Measurements from ENCODE around the gene TOM1L2.

The TOM1L2 gene

DNA sequence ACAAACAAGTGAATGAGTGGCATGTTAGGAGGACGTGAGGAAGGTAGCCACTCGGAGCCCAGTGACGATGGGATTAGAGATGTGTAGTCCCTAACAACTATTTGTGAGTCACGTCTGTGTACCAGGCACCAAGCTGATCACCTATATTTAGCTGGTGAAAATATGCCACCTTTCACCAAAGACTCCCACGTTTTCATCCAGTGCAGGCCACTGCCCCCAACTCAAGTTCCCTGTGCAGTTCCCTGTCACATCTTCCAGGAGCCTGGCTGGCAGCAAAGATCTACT is 67.2 kb downstream of the TOM1L2 start:
- DNase-seq (ENCODE audit: low read depth in 2 of 2): no peak
- no peak overlapping the region for H3K4me3 ChIP-seq (replicated peaks in 1 of 2; ENCODE audit: low read depth in 2 of 2, low read length in 2 of 2)
- TF ChIP-seq, protein P1, sequence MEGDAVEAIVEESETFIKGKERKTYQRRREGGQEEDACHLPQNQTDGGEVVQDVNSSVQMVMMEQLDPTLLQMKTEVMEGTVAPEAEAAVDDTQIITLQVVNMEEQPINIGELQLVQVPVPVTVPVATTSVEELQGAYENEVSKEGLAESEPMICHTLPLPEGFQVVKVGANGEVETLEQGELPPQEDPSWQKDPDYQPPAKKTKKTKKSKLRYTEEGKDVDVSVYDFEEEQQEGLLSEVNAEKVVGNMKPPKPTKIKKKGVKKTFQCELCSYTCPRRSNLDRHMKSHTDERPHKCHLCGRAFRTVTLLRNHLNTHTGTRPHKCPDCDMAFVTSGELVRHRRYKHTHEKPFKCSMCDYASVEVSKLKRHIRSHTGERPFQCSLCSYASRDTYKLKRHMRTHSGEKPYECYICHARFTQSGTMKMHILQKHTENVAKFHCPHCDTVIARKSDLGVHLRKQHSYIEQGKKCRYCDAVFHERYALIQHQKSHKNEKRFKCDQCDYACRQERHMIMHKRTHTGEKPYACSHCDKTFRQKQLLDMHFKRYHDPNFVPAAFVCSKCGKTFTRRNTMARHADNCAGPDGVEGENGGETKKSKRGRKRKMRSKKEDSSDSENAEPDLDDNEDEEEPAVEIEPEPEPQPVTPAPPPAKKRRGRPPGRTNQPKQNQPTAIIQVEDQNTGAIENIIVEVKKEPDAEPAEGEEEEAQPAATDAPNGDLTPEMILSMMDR (IDR thresholded peaks at IDR 0.05; ENCODE audit: low read depth, low read length): no peak

DNA sequence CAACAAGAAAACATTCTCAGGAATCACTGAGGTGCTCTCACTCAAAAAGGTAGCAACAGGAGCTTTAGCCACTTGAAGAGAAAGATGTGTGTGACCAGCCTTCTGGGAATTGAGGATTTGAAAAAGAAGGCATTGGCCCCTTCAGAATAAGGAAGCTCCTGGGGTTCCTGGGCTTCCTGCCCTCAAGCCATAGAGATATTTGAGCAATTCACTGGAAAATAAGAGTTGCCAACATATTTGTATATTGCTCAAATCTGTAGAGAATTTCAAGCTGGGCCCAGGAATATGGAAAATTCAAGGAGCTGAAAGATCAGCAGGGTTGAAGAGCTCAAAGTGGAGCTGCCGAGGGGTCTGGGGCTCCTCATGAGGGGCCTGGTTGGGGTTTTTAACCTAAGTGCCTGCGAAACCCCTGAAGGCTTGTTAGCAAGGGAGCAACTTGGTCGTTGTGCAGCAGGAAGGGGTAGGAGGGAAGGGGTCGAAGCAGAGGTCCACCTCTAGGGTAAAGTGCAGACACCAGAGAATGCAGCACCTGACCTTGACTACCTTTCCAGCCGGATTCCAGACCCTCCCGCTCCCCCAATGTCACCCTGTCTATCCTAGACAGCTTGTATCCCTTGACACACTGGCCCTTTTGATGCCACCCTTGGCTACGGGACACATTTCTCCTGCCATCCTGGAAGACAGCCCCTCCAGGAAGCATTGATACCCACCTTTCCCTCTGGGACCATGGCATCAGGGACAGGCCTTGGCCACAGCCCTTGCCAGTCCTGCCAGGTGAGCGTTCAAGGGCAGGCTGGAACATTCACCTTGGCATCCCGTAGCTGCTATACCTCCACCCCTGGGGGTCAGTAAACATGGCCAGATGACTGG is 67.8 kb downstream of the TOM1L2 start:
- no peak overlapping the region for H3K4me3 ChIP-seq (replicated peaks in 1 of 2; ENCODE audit: low read depth in 2 of 2, low read length in 2 of 2)
- TF ChIP-seq, protein P1 (IDR thresholded peaks at IDR 0.05; ENCODE audit: low read depth, low read length): no peak
- peak in 1 of 2 donors; percentile 54 for DNase-seq (ENCODE audit: low read depth in 2 of 2)

DNA sequence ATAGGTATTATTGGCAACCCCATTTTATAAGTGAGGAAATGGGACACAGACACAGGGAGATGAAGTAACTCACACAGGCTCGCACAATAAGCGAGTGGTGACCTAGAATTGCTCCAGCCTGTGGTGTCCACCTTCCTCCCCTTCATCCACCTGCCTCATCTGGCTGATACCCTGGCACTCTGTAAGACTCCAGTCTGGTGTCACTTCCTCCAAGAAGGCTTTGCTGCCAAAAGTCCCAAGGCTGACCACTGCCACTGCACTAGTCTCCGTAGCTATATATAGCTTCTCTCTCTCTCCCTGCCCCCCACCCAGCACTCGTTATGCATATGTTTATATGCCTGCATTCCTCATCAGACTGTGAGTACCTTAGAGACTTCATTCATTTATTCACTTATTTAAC is 69.3 kb downstream of the TOM1L2 start:
- H3K4me3 ChIP-seq (replicated peaks in 1 of 2; ENCODE audit: low read depth in 2 of 2, low read length in 2 of 2): no peak overlapping the region
- TF ChIP-seq, protein P1 (IDR thresholded peaks at IDR 0.05; ENCODE audit: low read depth, low read length): no peak
- DNase-seq (ENCODE audit: low read depth in 2 of 2): no peak

- DNase-seq (ENCODE audit: low read depth in 2 of 2): no peak
- H3K4me3 ChIP-seq (replicated peaks in 1 of 2; ENCODE audit: low read depth in 2 of 2, low read length in 2 of 2): no peak overlapping the region
- TF ChIP-seq, protein P1 (IDR thresholded peaks at IDR 0.05; ENCODE audit: low read depth, low read length): no peak
Observed at GRCh38 chr17:17902376-17902775, 69.8 kb downstream of the TOM1L2 start.

GRCh38 chr17:17900615-17901520 is 71.3 kb downstream of the TOM1L2 start:
- H3K4me3 ChIP-seq (replicated peaks in 1 of 2; ENCODE audit: low read depth in 2 of 2, low read length in 2 of 2): no peak overlapping the region
- peak; percentile 95 to 98 for DNase-seq (ENCODE audit: low read depth in 2 of 2)
- TF ChIP-seq, protein P1 (IDR thresholded peaks at IDR 0.05; ENCODE audit: low read depth, low read length): no peak

- TF ChIP-seq, protein P1 (IDR thresholded peaks at IDR 0.05; ENCODE audit: low read depth, low read length): no peak
- DNase-seq (ENCODE audit: low read depth in 2 of 2): no peak
- no peak overlapping the region for H3K4me3 ChIP-seq (replicated peaks in 1 of 2; ENCODE audit: low read depth in 2 of 2, low read length in 2 of 2)
Observed at GRCh38 chr17:17899486-17899885, 72.7 kb downstream of the TOM1L2 start.

Measured in cardiac fibroblast (primary cell).